Immature natural killer cell (primary cell): ENCODE data around the gene APC2. TPM values are rescaled to one million over a fixed set of nuclear protein-coding genes. Genes with fewer than 3 reads are reported as not detected.
A peak's percentile ranks its signal among the peaks of the same experiment; 100 is the strongest.
"Not testable (repeated sequence)": the region's sequence is repeated elsewhere in the genome, so short reads cannot be mapped to it uniquely, and the experiment has no call there.

Experiments used
- DNase-seq, 3 donors: peaks; one replicate each; pipeline ENCODE4 v3.0.0; 2022; ENCODE audit warnings: mixed read lengths in 1 of 3
- H3K27ac Mint-ChIP-seq, 6 donors: one replicate each; pipeline ENCODE4 v1.8.0; 2020; ENCODE audit warnings: mixed read lengths in 6 of 6, mild to moderate bottlenecking in 5 of 6, inconsistent platforms in 4 of 6, moderate library complexity in 3 of 6
- H3K27me3 Mint-ChIP-seq, 3 donors: one replicate each; pipeline ENCODE4 v1.8.0; 2020 to 2021; ENCODE audit warnings: low read depth in 3 of 3, mild to moderate bottlenecking in 3 of 3, mixed read lengths in 3 of 3, moderate library complexity in 3 of 3, inconsistent platforms in 1 of 3
- H3K36me3 Mint-ChIP-seq, 3 donors: one replicate each; pipeline ENCODE4 v1.8.0; 2020; ENCODE audit warnings: mixed read lengths in 3 of 3, inconsistent platforms in 2 of 3, mild to moderate bottlenecking in 2 of 3
- H3K4me1 Mint-ChIP-seq, 2 donors: one replicate each; pipeline ENCODE4 v1.8.0; 2020; ENCODE audit warnings: inconsistent platforms in 2 of 2, mild to moderate bottlenecking in 2 of 2, mixed read lengths in 2 of 2, moderate library complexity in 1 of 2
- H3K4me3 Mint-ChIP-seq, 5 donors: one replicate each; pipeline ENCODE4 v1.8.0; 2020; ENCODE audit warnings: mild to moderate bottlenecking in 5 of 5, mixed read lengths in 5 of 5, inconsistent platforms in 3 of 5, moderate library complexity in 3 of 5
- H3K9me3 Mint-ChIP-seq, 6 donors: one replicate each; pipeline ENCODE4 v1.8.0; 2020; ENCODE audit warnings: mild to moderate bottlenecking in 6 of 6, mixed read lengths in 6 of 6, inconsistent platforms in 4 of 6, moderate library complexity in 3 of 6
- polyA plus RNA-seq, 3 donors: library from polyadenylated mRNA; unstranded; fragments of 300-500 nt; fragmentation: Illumina TruSeq; gene quantifications; one replicate each; pipeline ENCODE4 v1.2.3, GENCODE V29; 2021

APC2 gene
- polyA plus RNA-seq, 3 donors from 2014 or later = 0.06 TPM; not detected in 2

DNA sequence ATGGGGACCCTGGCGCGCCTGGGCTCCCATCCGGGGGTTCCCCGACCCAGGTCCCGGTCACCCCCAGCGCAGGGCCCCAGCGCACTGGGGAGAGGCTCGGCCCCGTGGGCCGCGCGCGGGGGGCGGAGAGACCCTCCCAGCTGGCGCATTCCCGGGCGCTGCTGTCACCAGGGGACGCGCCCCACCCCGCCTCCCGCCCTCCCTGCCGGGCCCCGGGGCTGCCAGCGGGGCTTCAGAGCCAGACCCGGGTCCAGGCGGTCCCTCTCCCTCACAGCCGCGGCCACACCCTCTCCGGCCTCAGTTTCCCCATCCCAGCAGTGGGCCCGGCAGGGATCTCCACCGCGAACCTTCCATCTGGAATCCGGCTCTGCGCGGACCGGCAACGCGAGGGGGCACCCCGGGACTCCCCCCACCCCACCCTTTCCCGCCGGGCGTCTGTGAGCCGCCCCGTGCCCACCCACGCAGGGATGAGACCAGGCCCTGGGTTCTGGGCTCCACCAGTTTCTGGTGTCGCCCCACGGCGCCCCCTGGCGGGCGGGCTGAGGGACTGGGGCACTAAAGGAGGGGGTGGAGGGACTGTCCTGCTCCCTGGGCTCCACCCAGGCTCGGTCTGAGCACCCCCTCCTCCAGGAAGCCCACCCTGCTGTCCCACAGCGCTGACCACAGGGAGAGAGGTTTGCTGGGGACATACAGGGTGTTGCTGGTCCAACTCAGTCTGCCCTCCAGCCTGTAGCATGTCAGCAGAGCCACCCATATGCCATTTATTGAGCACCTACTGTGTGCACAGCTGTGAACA is 63.8 kb downstream of the APC2 start:
- Mint-ChIP-seq H3K27ac (no peak overlapping the region), H3K9me3 (peaks cover 0 to 2% (median 0%) of the 10 kb centered on the region in 6 donors), H3K36me3 (no peaks in the 10 kb centered on the region), H3K27me3 (peaks cover 0 to 10% (median 0%) of the 10 kb centered on the region in 3 donors), H3K4me1 (peaks cover 2 to 7% of the 10 kb centered on the region in 2 donors), H3K4me3 (peak overlapping the region in 1 of 5 donors; percentile 27)
- DNase-seq = peak; percentile 48 to 67 (median 58)

- DNase-seq = no peak
- no peak overlapping the region for H3K27ac Mint-ChIP-seq
- H3K9me3 Mint-ChIP-seq = peaks cover 0 to 2% (median 0%) of the 10 kb centered on the region in 6 donors
- peak overlapping the region in 1 of 5 donors; percentile 27 for H3K4me3 Mint-ChIP-seq
- no peaks in the 10 kb centered on the region for H3K36me3 Mint-ChIP-seq
- H3K27me3 Mint-ChIP-seq = peaks cover 0 to 10% (median 3%) of the 10 kb centered on the region in 3 donors
- H3K4me1 Mint-ChIP-seq = peaks cover 0 to 7% of the 10 kb centered on the region in 2 donors
Observed at GRCh38 chr19:1514295-1514661, 64.4 kb downstream of the APC2 start.

- H3K27ac Mint-ChIP-seq = no peak overlapping the region
- peaks cover 0 to 2% (median 0%) of the 10 kb centered on the region in 6 donors for H3K9me3 Mint-ChIP-seq
- H3K4me1 Mint-ChIP-seq = peaks cover 0 to 7% of the 10 kb centered on the region in 2 donors
- peaks cover 0 to 10% (median 3%) of the 10 kb centered on the region in 3 donors for H3K27me3 Mint-ChIP-seq
- H3K36me3 Mint-ChIP-seq = no peaks in the 10 kb centered on the region
- H3K4me3 Mint-ChIP-seq = no peak overlapping the region
- no peak for DNase-seq
Observed at GRCh38 chr19:1514986-1515721, 65.2 kb downstream of the APC2 start.

- Mint-ChIP-seq H3K4me3 (no peak overlapping the region), H3K9me3 (no peaks in the 10 kb centered on the region), H3K4me1 (peaks cover 0 to 7% of the 10 kb centered on the region in 2 donors), H3K27ac (no peak overlapping the region), H3K36me3 (no peaks in the 10 kb centered on the region), H3K27me3 (peaks cover 0 to 6% (median 3%) of the 10 kb centered on the region in 3 donors)
- no peak for DNase-seq
Observed at GRCh38 chr19:1516395-1516753, 66.5 kb downstream of the APC2 start.

DNA sequence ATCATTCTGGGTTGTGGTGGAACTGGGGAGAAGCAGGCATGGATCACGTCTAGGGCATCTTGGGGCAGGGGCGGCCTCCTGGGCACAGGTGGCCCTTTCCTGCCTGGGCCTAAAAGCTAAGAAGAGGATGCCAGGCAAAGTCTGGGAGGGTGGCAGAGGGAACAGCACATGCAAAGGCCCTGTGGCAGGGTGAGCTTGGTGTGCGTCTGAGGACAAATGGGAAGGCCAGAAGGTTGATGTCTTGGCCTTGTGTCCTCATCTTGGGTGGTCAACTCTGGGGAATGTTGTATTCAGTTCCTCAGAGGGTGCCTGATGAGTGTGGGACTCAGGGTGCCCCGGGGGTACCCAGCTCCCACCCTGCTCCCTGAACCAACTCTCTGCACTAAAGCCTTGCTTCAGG is 68.5 kb downstream of the APC2 start:
- Mint-ChIP-seq H3K27me3 (peaks cover 0 to 6% (median 3%) of the 10 kb centered on the region in 3 donors), H3K4me1 (no peaks in the 10 kb centered on the region), H3K36me3 (no peaks in the 10 kb centered on the region), H3K27ac (no peak overlapping the region), H3K9me3 (no peaks in the 10 kb centered on the region), H3K4me3 (no peak overlapping the region)
- no peak for DNase-seq

GRCh38 chr19:1519802-1520201 is 69.9 kb downstream of the APC2 start:
- peaks cover 4 to 11% (median 7%) of the 10 kb centered on the region in 3 donors for H3K27me3 Mint-ChIP-seq
- not testable (repeated sequence) for H3K4me1 Mint-ChIP-seq, H3K4me3 Mint-ChIP-seq, H3K27ac Mint-ChIP-seq, H3K9me3 Mint-ChIP-seq, H3K36me3 Mint-ChIP-seq, DNase-seq

GRCh38 chr19:1520203-1520780 is 70.4 kb downstream of the APC2 start:
- H3K36me3 Mint-ChIP-seq = peaks cover 0 to 6% (median 5%) of the 10 kb centered on the region in 3 donors
- H3K27ac Mint-ChIP-seq = no peak overlapping the region
- H3K9me3 Mint-ChIP-seq = no peaks in the 10 kb centered on the region
- DNase-seq = no peak
- no peak overlapping the region for H3K4me3 Mint-ChIP-seq
- peaks cover 5 to 12% (median 10%) of the 10 kb centered on the region in 3 donors for H3K27me3 Mint-ChIP-seq
- H3K4me1 Mint-ChIP-seq = peaks cover 4 to 8% of the 10 kb centered on the region in 2 donors

DNA sequence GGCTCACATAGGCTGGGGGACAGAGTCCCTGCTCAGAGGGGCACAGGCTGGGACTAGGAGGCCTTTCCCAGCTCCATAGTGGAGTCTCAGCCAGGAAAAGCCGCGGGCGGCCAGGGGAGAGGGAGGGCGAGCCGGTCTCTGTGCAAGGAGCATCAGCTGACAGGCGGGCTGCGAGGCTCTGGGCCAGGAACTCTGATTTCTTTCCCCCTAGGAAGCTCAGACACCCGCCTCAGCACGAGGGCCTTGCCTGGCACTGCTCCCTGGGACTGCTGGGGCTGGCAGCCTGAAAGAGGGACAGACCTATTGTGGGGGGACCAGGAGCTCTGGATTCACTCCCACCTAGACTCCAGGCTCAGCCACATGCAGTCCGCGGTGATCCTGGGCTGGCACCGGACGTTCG is 71.7 kb downstream of the APC2 start:
- peaks cover 0 to 6% (median 5%) of the 10 kb centered on the region in 3 donors for H3K36me3 Mint-ChIP-seq
- peaks cover 4 to 8% of the 10 kb centered on the region in 2 donors for H3K4me1 Mint-ChIP-seq
- no peaks in the 10 kb centered on the region for H3K9me3 Mint-ChIP-seq
- H3K27me3 Mint-ChIP-seq = peaks cover 8 to 12% (median 10%) of the 10 kb centered on the region in 3 donors
- H3K27ac Mint-ChIP-seq = no peak overlapping the region
- no peak for DNase-seq
- no peak overlapping the region for H3K4me3 Mint-ChIP-seq

DNA sequence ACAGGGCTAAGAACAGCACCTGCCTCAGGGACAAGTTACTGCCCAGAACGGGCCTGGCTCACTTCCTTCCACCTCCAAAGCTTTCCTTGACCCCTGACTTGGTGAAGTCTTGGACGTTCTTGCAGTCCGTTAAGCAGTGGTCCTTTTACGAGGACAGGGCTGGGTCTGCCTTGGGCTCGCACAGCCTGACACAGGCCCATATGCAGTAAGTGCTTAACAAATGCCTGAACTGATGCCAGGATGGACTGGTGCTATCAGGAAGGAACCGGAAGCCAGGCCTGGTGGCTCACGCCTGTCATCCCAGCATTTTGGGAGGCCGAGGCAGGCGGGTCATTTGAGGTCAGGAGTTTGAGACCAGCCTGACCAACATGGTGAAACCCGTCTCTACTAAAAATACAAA is 72.1 kb downstream of the APC2 start:
- Mint-ChIP-seq H3K36me3 (peaks cover 0 to 6% (median 5%) of the 10 kb centered on the region in 3 donors), H3K27me3 (peaks cover 8 to 11% (median 11%) of the 10 kb centered on the region in 3 donors), H3K4me1 (peaks cover 4 to 8% of the 10 kb centered on the region in 2 donors), H3K27ac (no peak overlapping the region), H3K9me3 (no peaks in the 10 kb centered on the region), H3K4me3 (no peak overlapping the region)
- no peak for DNase-seq

- no peak for DNase-seq
- Mint-ChIP-seq H3K9me3 (no peaks in the 10 kb centered on the region), H3K27ac (no peak overlapping the region), H3K4me1 (peaks cover 4 to 8% of the 10 kb centered on the region in 2 donors), H3K4me3 (no peak overlapping the region), H3K27me3 (peaks cover 9 to 14% (median 11%) of the 10 kb centered on the region in 3 donors), H3K36me3 (peaks cover 0 to 6% (median 5%) of the 10 kb centered on the region in 3 donors)
Observed at GRCh38 chr19:1522838-1523237, 72.9 kb downstream of the APC2 start.

Other genes starting within 250 kb of the APC2 start
- gene STK11, start 244.3 kb upstream of the APC2 start, polyA plus RNA-seq = 10 to 100 TPM; 10.8 to 14.5 (median 11.7) TPM
- gene CBARP, start 212.1 kb upstream of the APC2 start, polyA plus RNA-seq = not detected
- 100 to 1,000 TPM; 145 to 310 (median 303) TPM for gene ATP5F1D, start 208.4 kb upstream of the APC2 start, polyA plus RNA-seq
- 10 to 100 TPM in 2 of 3 donors, 1 to 10 TPM in 1; 4.9 to 16.0 (median 10.8) TPM for gene MIDN, start 201.5 kb upstream of the APC2 start, polyA plus RNA-seq
- gene CIRBP, start 180.8 kb upstream of the APC2 start, polyA plus RNA-seq = 100 to 1,000 TPM; 146 to 246 (median 197) TPM
- 10 to 100 TPM; 50.5 to 98.4 (median 86.9) TPM for gene FAM174C, start 174.6 kb upstream of the APC2 start, polyA plus RNA-seq
- gene EFNA2, start 164.2 kb upstream of the APC2 start, polyA plus RNA-seq = not detected
- gene NDUFS7, start 66.2 kb upstream of the APC2 start, polyA plus RNA-seq = 100 to 1,000 TPM; 209 to 227 (median 213) TPM
- 10 to 100 TPM in 2 of 3 donors, 1 to 10 TPM in 1; 7.9 to 16.5 (median 10.5) TPM for gene GAMT, start 48.6 kb upstream of the APC2 start, polyA plus RNA-seq
- gene DAZAP1, start 42.5 kb upstream of the APC2 start, polyA plus RNA-seq = 10 to 100 TPM in 1 of 3 donors, 1 to 10 TPM in 2; 4.3 to 10.3 (median 8.0) TPM
- 1,000 to 10,000 TPM; 1,383 to 2,244 (median 1,622) TPM for gene RPS15, start 11.7 kb upstream of the APC2 start, polyA plus RNA-seq
- gene C19orf25, start 29.1 kb downstream of the APC2 start, polyA plus RNA-seq = 10 to 100 TPM; 57.4 to 61.6 (median 61.2) TPM
- gene PCSK4, start 40.2 kb downstream of the APC2 start, polyA plus RNA-seq = under 1 TPM in 2 of 3 donors, not detected in 1; 0.25 to 0.33 TPM
- gene REEP6, start 41.1 kb downstream of the APC2 start, polyA plus RNA-seq = 1 to 10 TPM; 4.0 to 7.1 (median 6.4) TPM
- under 1 TPM in 1 of 3 donors, not detected in 2; 0.43 TPM for gene ADAMTSL5, start 62.9 kb downstream of the APC2 start, polyA plus RNA-seq
- not detected for gene PLK5, start 74.0 kb downstream of the APC2 start, polyA plus RNA-seq
- under 1 TPM in 1 of 3 donors, not detected in 2; 0.21 TPM for gene MEX3D, start 118.2 kb downstream of the APC2 start, polyA plus RNA-seq
- gene MBD3, start 142.7 kb downstream of the APC2 start, polyA plus RNA-seq = 10 to 100 TPM in 1 of 3 donors, 1 to 10 TPM in 2; 4.8 to 13.8 (median 6.9) TPM
- 1,000 to 10,000 TPM in 1 of 3 donors, 100 to 1,000 TPM in 2; 572 to 1,041 (median 633) TPM for gene UQCR11, start 155.3 kb downstream of the APC2 start, polyA plus RNA-seq
- gene TCF3, start 202.5 kb downstream of the APC2 start, polyA plus RNA-seq = 1 to 10 TPM; 1.9 to 6.3 (median 6.0) TPM